H1 (cell line): ENCODE data around the gene SKOR2. TPM values are rescaled to one million over a fixed set of nuclear protein-coding genes. Genes with fewer than 3 reads are reported as not detected.

ENCODE experiments used
- CTCF ChIA-PET: fragments of 300-600 bp; sonication (Branson Sonifier 250); formaldehyde crosslinking; loops from one replicate; lab custom pipeline; 2021; ENCODE audit not compliant: partially characterized antibody; lab: Charles Lee
- POLR2A ChIA-PET: fragments of 300-600 bp; sonication (Branson Sonifier 250); formaldehyde crosslinking; loops from one replicate; lab custom pipeline; 2021; ENCODE audit warnings: inconsistent platforms; ENCODE audit not compliant: partially characterized antibody; lab: Charles Lee
- DNase-seq, 2 experiments: peaks; one replicate each; pipeline versions ENCODE4 v3.0.0 to v3.0.0-alpha.2; 2010 to 2022; ENCODE audit warnings: low spot score in 2 of 2, low read depth in 1 of 2, mixed read lengths in 1 of 2
- FAIRE-seq: peaks from 2 replicates; lab custom pipeline; 2011; peaks lifted over from hg19 to GRCh38; lab: Jason Lieb, UNC
- H2AFZ ChIP-seq: 2 replicates; pipeline ENCODE4 v1.8.1; 2012; ENCODE audit warnings: low read length, inconsistent platforms
- H2AK5ac ChIP-seq: 2 replicates; pipeline ENCODE4 v1.6.1; 2013; ENCODE audit warnings: low read depth, low read length
- H2BK120ac ChIP-seq: replicated peaks from 2 replicates; pipeline ENCODE3; 2013; ENCODE audit warnings: low read depth, low read length, inconsistent platforms
- H2BK12ac ChIP-seq: 2 replicates; pipeline ENCODE4 v1.6.1; 2013; ENCODE audit warnings: low read depth, low read length
- H2BK15ac ChIP-seq: 2 replicates; pipeline ENCODE4 v1.6.1; 2013; ENCODE audit warnings: low read length
- H2BK20ac ChIP-seq: 2 replicates; pipeline ENCODE4 v1.6.1; 2013; ENCODE audit warnings: low read length
- H2BK5ac ChIP-seq: 2 replicates; pipeline ENCODE4 v1.6.1; 2013; ENCODE audit warnings: low read depth, low read length
- H3K14ac ChIP-seq: 2 replicates; pipeline ENCODE4 v1.6.1; 2013; ENCODE audit warnings: inconsistent platforms; ENCODE audit not compliant: insufficient read length
- H3K18ac ChIP-seq: 2 replicates; pipeline ENCODE4 v1.6.1; 2013; ENCODE audit warnings: low read length; ENCODE audit errors: extremely low read depth
- H3K23ac ChIP-seq: 2 replicates; pipeline ENCODE4 v1.6.1; 2013; ENCODE audit warnings: inconsistent platforms; ENCODE audit not compliant: insufficient read length
- H3K23me2 ChIP-seq: 2 replicates; pipeline ENCODE4 v1.6.1; 2013; ENCODE audit warnings: low read depth, low read length
- H3K27ac ChIP-seq: 2 replicates; pipeline ENCODE4 v1.6.1; 2011; ENCODE audit warnings: low read depth, low read length, inconsistent platforms
- H3K27me3 ChIP-seq, 4 experiments: replicated peaks in 1 of 4; 1 replicate in 1 of 4; 2 replicates in 3 of 4; pipeline versions ENCODE4 v1.6.1 to v1.8.1; 2011 to 2013; ENCODE audit warnings: low read length in 3 of 4, mild to moderate bottlenecking in 3 of 4, inconsistent platforms in 2 of 4, mixed read lengths in 2 of 4, moderate library complexity in 1 of 4; ENCODE audit not compliant: control insufficient read depth in 3 of 4, insufficient read depth in 3 of 4; ENCODE audit errors: extremely low read depth in 1 of 4
- H3K36me3 ChIP-seq, 4 experiments: 2 replicates each; pipeline versions ENCODE4 v1.6.1 to v1.8.1; 2011 to 2013; ENCODE audit warnings: mild to moderate bottlenecking in 4 of 4, low read length in 3 of 4, moderate library complexity in 2 of 4, control low read depth in 1 of 4, inconsistent platforms in 1 of 4; ENCODE audit not compliant: insufficient read depth in 4 of 4, control insufficient read depth in 2 of 4
- H3K4ac ChIP-seq: replicated peaks from 2 replicates; pipeline ENCODE3; 2013; ENCODE audit warnings: low read length, low read depth, mixed read lengths, inconsistent platforms; ENCODE audit not compliant: insufficient read length
- H3K4me1 ChIP-seq, 4 experiments: replicated peaks in 1 of 4; 1 replicate in 1 of 4; 2 replicates in 3 of 4; pipeline versions ENCODE4 v1.6.1 to v1.8.1; 2011 to 2013; ENCODE audit warnings: low read length in 3 of 4, inconsistent platforms in 2 of 4, mixed read lengths in 1 of 4; ENCODE audit not compliant: insufficient read depth in 4 of 4, control insufficient read depth in 3 of 4
- H3K4me2 ChIP-seq, 2 experiments: 2 replicates each; pipeline versions ENCODE4 v1.6.1 to v1.8.1; 2011 to 2013; ENCODE audit warnings: low read depth in 2 of 2, low read length in 2 of 2, control low read depth in 1 of 2, inconsistent platforms in 1 of 2, mild to moderate bottlenecking in 1 of 2; ENCODE audit not compliant: insufficient read depth in 1 of 2
- H3K4me3 ChIP-seq, 4 experiments: fragments of 200-600, 300-600 bp in 1 of 4; sonication (generic), shearing (Covaris generic), sonication (Bioruptor Twin) in 1 of 4; 2 replicates each; pipeline versions ENCODE4 v1.5.1 to v1.8.1; 2011 to 2016; ENCODE audit warnings: low read length in 4 of 4, low read depth in 3 of 4, control low read depth in 2 of 4, inconsistent platforms in 2 of 4, mild to moderate bottlenecking in 2 of 4, mixed read lengths in 1 of 4, moderate library complexity in 1 of 4; ENCODE audit not compliant: insufficient read depth in 2 of 4; ENCODE audit errors: extremely low read depth in 1 of 4
- H3K56ac ChIP-seq: replicated peaks from 2 replicates; pipeline ENCODE3; 2013; ENCODE audit warnings: low read depth, mild to moderate bottlenecking, mixed read lengths, low read length, inconsistent platforms; ENCODE audit not compliant: insufficient read length
- H3K79me1 ChIP-seq: 2 replicates; pipeline ENCODE4 v1.6.1; 2013; ENCODE audit warnings: low read depth, low read length, control low read depth
- H3K79me2 ChIP-seq, 2 experiments: 2 replicates each; pipeline versions ENCODE4 v1.6.1 to v1.8.1; 2012 to 2013; ENCODE audit warnings: low read length in 2 of 2, mild to moderate bottlenecking in 2 of 2, inconsistent platforms in 1 of 2; ENCODE audit not compliant: insufficient read depth in 2 of 2, control insufficient read depth in 1 of 2
- H3K9ac ChIP-seq, 4 experiments: replicated peaks in 1 of 4; 1 replicate in 1 of 4; 2 replicates in 3 of 4; pipeline versions ENCODE4 v1.6.1 to v1.8.1; 2011 to 2013; ENCODE audit warnings: low read depth in 3 of 4, low read length in 3 of 4, control low read depth in 2 of 4, mild to moderate bottlenecking in 2 of 4, moderate library complexity in 2 of 4, inconsistent platforms in 1 of 4; ENCODE audit errors: extremely low read depth in 1 of 4
- H3K9me3 ChIP-seq, 2 experiments: 2 replicates each; pipeline versions ENCODE4 v1.6.1 to v1.8.1; 2012 to 2013; ENCODE audit warnings: mild to moderate bottlenecking in 2 of 2, moderate library complexity in 2 of 2, control low read depth in 1 of 2, inconsistent platforms in 1 of 2, low read depth in 1 of 2, low read length in 1 of 2, mixed read lengths in 1 of 2; ENCODE audit not compliant: insufficient read depth in 2 of 2
- H4K20me1 ChIP-seq, 2 experiments: replicated peaks in 1 of 2; 2 replicates each; pipeline versions ENCODE3 to v1.8.1; 2011 to 2013; ENCODE audit warnings: inconsistent platforms in 2 of 2, low read length in 2 of 2, mild to moderate bottlenecking in 1 of 2; ENCODE audit not compliant: insufficient read depth in 2 of 2, control insufficient read depth in 1 of 2
- H4K5ac ChIP-seq: 2 replicates; pipeline ENCODE4 v1.6.1; 2013; ENCODE audit warnings: low read length, low read depth, mixed read lengths, inconsistent platforms; ENCODE audit not compliant: insufficient read length
- H4K8ac ChIP-seq: 2 replicates; pipeline ENCODE4 v1.8.0; 2013; ENCODE audit warnings: mild to moderate bottlenecking, moderate library complexity, low read length, inconsistent platforms; ENCODE audit not compliant: insufficient read depth; ENCODE audit errors: extremely low read depth
- H4K91ac ChIP-seq: replicated peaks from 2 replicates; pipeline ENCODE3; 2013; ENCODE audit warnings: low read length, mixed read lengths, inconsistent platforms; ENCODE audit not compliant: insufficient read length
- CHD2 ChIP-seq: IDR thresholded peaks from 2 replicates; pipeline ENCODE4 v1.6.1; 2012; ENCODE audit warnings: low read length, improper control_type of control experiment
- CTBP2 ChIP-seq: IDR thresholded peaks from 2 replicates; pipeline ENCODE4 v1.7.0; 2011; ENCODE audit warnings: borderline replicate concordance, mild to moderate bottlenecking, moderate library complexity, mixed read lengths, low read length; ENCODE audit not compliant: insufficient read depth, insufficient read length
- FOSL1 ChIP-seq: IDR thresholded peaks from 2 replicates; pipeline ENCODE4 v1.6.1; 2011; ENCODE audit warnings: mild to moderate bottlenecking, low read depth, low read length, moderate library complexity; ENCODE audit not compliant: insufficient read depth
- RFX5 ChIP-seq: IDR thresholded peaks from 2 replicates; pipeline ENCODE4 v1.6.1; 2011; ENCODE audit warnings: low read depth, low read length, improper control_type of control experiment, borderline replicate concordance
- WGBS, 2 experiments: shearing (Covaris generic) in 1 of 2; methylation state at CpG; one replicate each; pipeline versions ENCODE4 v1.1.6 to v1.1.7; 2013 to 2015; ENCODE audit warnings: low lambda C conversion rate in 2 of 2, mixed read lengths in 2 of 2, inconsistent platforms in 1 of 2, low coverage in 1 of 2, missing lambda C conversion rate in 1 of 2; ENCODE audit not compliant: insufficient replicate concordance in 2 of 2, insufficient coverage in 1 of 2, insufficient read length in 1 of 2; ENCODE audit errors: extremely low coverage in 1 of 2, missing lambda C conversion rate in 1 of 2; 5-methylcytosine and 5-hydroxymethylcytosine counted together
- polyA plus RNA-seq, 7 experiments: library from polyadenylated mRNA; depleted of rRNA in 3 of 7; stranded (reverse) in 5 of 7; unstranded in 2 of 7; fragments of >200 nt in 5 of 7; fragments of 200-250 nt in 2 of 7; gene quantifications; 1 replicate in 5 of 7; 2 replicates in 1 of 7; 4 replicates in 1 of 7; pipeline versions ENCODE4 v1.2.1 to v1.2.3, GENCODE V29; 2011 to 2013; ENCODE audit warnings: missing spikeins in 2 of 7, mixed read lengths in 2 of 7
- total RNA-seq: library from RNA; stranded (reverse); fragmentation: NEBNext Ultra II Directional; extraction: Animal tissue kit (Norgen Biotek cat#: 25700); gene quantifications from 2 replicates; pipeline ENCODE4 v1.2.1, GENCODE V29; 2021
- TF ChIP-seq, protein P1 (sequence below): IDR thresholded peaks from 2 replicates; pipeline ENCODE4 v1.6.1; 2011; ENCODE audit warnings: low read depth, mild to moderate bottlenecking, low read length; ENCODE audit not compliant: insufficient read depth
- TF ChIP-seq, protein P2 (sequence below): IDR thresholded peaks from 2 replicates; pipeline ENCODE4 v1.6.1; 2012; ENCODE audit warnings: low read length, inconsistent platforms

The SKOR2 gene
- total and polyA plus RNA-seq, 2 of the 8 experiments (the other 6 are each of a cell fraction or from before 2014, with no cell fraction given): 0.05 to 0.11 TPM

DNA sequence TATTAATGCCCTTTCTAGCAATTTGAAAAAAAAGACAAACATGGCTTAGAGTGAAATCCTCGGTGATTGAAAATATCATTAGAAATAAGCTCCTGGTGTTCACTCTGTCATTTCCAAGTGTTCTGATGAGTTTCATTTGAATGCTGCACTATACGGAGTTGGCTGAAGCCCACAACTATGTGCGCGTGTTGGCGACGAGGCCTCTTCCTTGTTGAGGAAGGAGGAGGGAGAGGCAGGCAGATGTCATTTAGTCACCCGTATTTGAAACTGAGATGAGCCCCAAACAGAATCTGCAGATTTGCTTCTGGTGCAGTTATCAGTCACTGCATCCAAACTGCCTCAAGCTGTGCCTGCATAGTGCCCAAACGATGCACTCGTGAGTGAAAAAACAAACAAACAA is 23.5 kb upstream of the SKOR2 start:
- no peak overlapping the region for H3K27ac ChIP-seq
- H3K18ac ChIP-seq: no peak overlapping the region
- no peaks in the 10 kb centered on the region for H3K36me3 ChIP-seq
- no peak overlapping the region for H2BK15ac ChIP-seq
- H3K56ac ChIP-seq: no peak overlapping the region
- H3K23me2 ChIP-seq: no peaks in the 10 kb centered on the region; the same call in 1 of the 2 replicates
- CTCF ChIA-PET: interaction anchor here (1.6 to 4.6 kb wide), 3 partner anchors 11 to 123 kb away, joined by 3 to 24 read pairs (median 5); no protein-coding TSS in a partner anchor
- H3K4me1 ChIP-seq: peaks cover 0 to 2% (median 0%) of the 10 kb centered on the region in 4 experiments; a peak in 1 of 7 replicates
- H3K79me2 ChIP-seq: no peaks in the 10 kb centered on the region
- TF ChIP-seq, protein P1, sequence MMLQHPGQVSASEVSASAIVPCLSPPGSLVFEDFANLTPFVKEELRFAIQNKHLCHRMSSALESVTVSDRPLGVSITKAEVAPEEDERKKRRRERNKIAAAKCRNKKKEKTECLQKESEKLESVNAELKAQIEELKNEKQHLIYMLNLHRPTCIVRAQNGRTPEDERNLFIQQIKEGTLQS: no peak
- TF ChIP-seq CHD2: no peak
- TF ChIP-seq FOSL1: no peak
- TF ChIP-seq, protein P2, sequence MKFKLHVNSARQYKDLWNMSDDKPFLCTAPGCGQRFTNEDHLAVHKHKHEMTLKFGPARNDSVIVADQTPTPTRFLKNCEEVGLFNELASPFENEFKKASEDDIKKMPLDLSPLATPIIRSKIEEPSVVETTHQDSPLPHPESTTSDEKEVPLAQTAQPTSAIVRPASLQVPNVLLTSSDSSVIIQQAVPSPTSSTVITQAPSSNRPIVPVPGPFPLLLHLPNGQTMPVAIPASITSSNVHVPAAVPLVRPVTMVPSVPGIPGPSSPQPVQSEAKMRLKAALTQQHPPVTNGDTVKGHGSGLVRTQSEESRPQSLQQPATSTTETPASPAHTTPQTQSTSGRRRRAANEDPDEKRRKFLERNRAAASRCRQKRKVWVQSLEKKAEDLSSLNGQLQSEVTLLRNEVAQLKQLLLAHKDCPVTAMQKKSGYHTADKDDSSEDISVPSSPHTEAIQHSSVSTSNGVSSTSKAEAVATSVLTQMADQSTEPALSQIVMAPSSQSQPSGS: no peak
- TF ChIP-seq RFX5: no peak
- TF ChIP-seq CTBP2: no peak
- TF ChIP-seq, all 59 proteins: peak for 0
- DNase-seq: no peak
- POLR2A ChIA-PET: no interaction called here
- H3K4me3 ChIP-seq: no peak overlapping the region
- H4K5ac ChIP-seq: no peak overlapping the region
- no peak overlapping the region for H4K8ac ChIP-seq
- no peak overlapping the region for H3K14ac ChIP-seq
- no peak overlapping the region for H2BK20ac ChIP-seq
- no peak for FAIRE-seq
- no peaks in the 10 kb centered on the region for H3K9me3 ChIP-seq
- no peak overlapping the region for H2BK120ac ChIP-seq
- no peak overlapping the region for H2BK12ac ChIP-seq
- no peak overlapping the region for H4K91ac ChIP-seq
- no peak overlapping the region for H3K23ac ChIP-seq
- H2AK5ac ChIP-seq: no peak overlapping the region
- no peak overlapping the region for H3K9ac ChIP-seq
- no peaks in the 10 kb centered on the region for H3K79me1 ChIP-seq
- H3K27me3 ChIP-seq: no peaks in the 10 kb centered on the region
- H2BK5ac ChIP-seq: no peak overlapping the region
- H3K4ac ChIP-seq: no peak overlapping the region
- H3K4me2 ChIP-seq: no peak overlapping the region
- H4K20me1 ChIP-seq: no peaks in the 10 kb centered on the region
- H2AFZ ChIP-seq: no peak overlapping the region
- WGBS, 2 experiments: 71% methylated on average over 9 of the region's 9 CpGs; no CpG with 5 or more reads in 1 of the 2 experiments
